Lung microvascular endothelial cell (primary cell): ENCODE data around the gene SORT1. TPM values are rescaled to one million over a fixed set of nuclear protein-coding genes. Genes with fewer than 3 reads are reported as not detected.

ENCODE experiments used
- DNase-seq, 2 donors: peaks; one replicate each; pipeline versions ENCODE4 v3.0.0 to v3.0.0-alpha.2; 2010; ENCODE audit warnings: low read depth in 2 of 2
- total RNA-seq: library from RNA; depleted of rRNA; stranded (reverse); fragments of >200 nt; gene quantifications from 2 replicates; pipeline ENCODE4 v1.2.1, GENCODE V29; 2014

Gene SORT1
- total RNA-seq, 1 donor from 2014 or later, result 9.5 TPM

- no peak for DNase-seq
Observed at GRCh38 chr1:109262231-109263055, 135.3 kb downstream of the SORT1 start.

- DNase-seq, result no peak
Observed at GRCh38 chr1:109261578-109261977, 136.1 kb downstream of the SORT1 start.

- DNase-seq, result no peak
Observed at GRCh38 chr1:109261006-109261405, 136.7 kb downstream of the SORT1 start.

DNA sequence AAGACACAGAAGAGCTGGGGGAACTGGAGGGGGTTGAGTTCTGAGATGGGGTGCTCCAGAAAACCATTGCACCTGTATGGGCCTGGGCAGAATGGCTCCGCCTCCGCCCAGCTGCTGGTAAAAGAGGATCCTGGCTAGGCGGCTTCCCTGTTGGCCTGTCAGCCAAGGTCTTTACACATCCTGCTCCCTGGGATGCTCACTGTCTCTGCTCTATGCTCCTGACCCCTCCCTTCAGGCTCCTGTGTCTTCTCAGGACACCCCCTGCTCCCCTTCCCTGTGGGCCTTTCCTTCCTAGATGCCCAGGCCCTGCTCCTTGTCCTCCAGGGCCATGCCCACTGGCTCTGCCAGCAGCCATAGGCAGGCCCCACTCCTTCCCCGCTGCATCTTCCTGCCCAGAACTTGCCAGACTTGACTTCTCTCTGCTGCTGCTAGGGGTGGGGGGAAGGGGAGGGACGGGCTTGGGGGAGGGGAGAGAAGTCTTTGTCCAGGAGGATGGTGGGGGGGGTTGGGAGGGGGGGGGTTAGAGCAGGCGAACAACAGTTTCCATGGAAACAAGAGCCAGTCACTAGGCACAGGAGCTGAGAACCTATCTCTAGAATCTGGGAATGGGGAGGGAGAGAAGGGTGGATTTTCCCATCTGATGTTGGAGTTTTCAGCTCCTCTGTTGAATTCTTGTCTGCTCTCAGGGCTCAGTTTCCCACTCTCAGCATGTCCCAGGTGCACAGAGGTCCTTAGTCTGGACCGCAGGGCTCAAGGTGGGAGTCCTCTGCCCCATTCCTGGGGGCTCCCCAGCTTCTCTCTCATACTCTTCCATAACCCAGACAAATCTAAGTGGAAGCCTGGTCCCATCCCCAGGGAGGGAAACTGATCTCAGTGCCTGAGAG lies 137.8 kb downstream of the SORT1 start:
- no peak for DNase-seq

Other genes starting within 250 kb of the SORT1 start
- 118 and 179 TPM in 2 replicates for gene SARS1, start 184.0 kb downstream of the SORT1 start, total RNA-seq
- 0.65 and 0.79 TPM in 2 replicates for gene CELSR2, start 148.4 kb downstream of the SORT1 start, total RNA-seq
- gene PSRC1, start 114.8 kb downstream of the SORT1 start, total RNA-seq, result 0.79 and 2.8 TPM in 2 replicates
- gene MYBPHL, start 90.9 kb downstream of the SORT1 start, total RNA-seq, result not detected in 2 replicates
- gene PSMA5, start 28.5 kb upstream of the SORT1 start, total RNA-seq, result 33.7 and 42.5 TPM in 2 replicates
- under 0.01 TPM in 1 of 2 replicates, not detected in the other for gene SYPL2, start 68.6 kb upstream of the SORT1 start, total RNA-seq
- gene ATXN7L2, start 86.0 kb upstream of the SORT1 start, total RNA-seq, result 0.65 and 0.79 TPM in 2 replicates
- gene CYB561D1, start 96.2 kb upstream of the SORT1 start, total RNA-seq, result 3.1 and 4.6 TPM in 2 replicates
- 0.65 and 1.4 TPM in 2 replicates for gene AMIGO1, start 111.8 kb upstream of the SORT1 start, total RNA-seq
- gene GPR61, start 142.0 kb upstream of the SORT1 start, total RNA-seq, result 0.20 and 0.22 TPM in 2 replicates
- 8.7 and 11.8 TPM in 2 replicates for gene GNAI3, start 150.7 kb upstream of the SORT1 start, total RNA-seq
- gene GNAT2, start 221.7 kb upstream of the SORT1 start, total RNA-seq, result under 0.01 and 0.22 TPM in 2 replicates
- gene AMPD2, start 221.9 kb upstream of the SORT1 start, total RNA-seq, result 25.3 and 26.8 TPM in 2 replicates